Skeletal muscle satellite cell (primary cell): ENCODE data around the gene EXOC1.

Source experiments
- H3K27me3 ChIP-seq: 2 replicates; pipeline ENCODE4 v1.7.0; 2013; ENCODE audit warnings: low read length; ENCODE audit not compliant: control insufficient read depth, insufficient read depth
- H3K36me3 ChIP-seq: 2 replicates; pipeline ENCODE4 v1.7.0; 2013; ENCODE audit warnings: mild to moderate bottlenecking, control low read depth, low read length; ENCODE audit not compliant: insufficient read depth
- H3K4me1 ChIP-seq: 2 replicates; pipeline ENCODE4 v1.7.0; 2013; ENCODE audit warnings: low read length; ENCODE audit not compliant: control insufficient read depth, insufficient read depth
- H3K4me2 ChIP-seq: 2 replicates; pipeline ENCODE4 v1.7.0; 2013; ENCODE audit warnings: mild to moderate bottlenecking, low read length
- H3K4me3 ChIP-seq: 2 replicates; pipeline ENCODE4 v1.7.0; 2013; ENCODE audit warnings: low read length
- H3K9ac ChIP-seq: 2 replicates; pipeline ENCODE4 v1.7.0; 2013; ENCODE audit warnings: mild to moderate bottlenecking, low read depth, low read length, moderate library complexity
- H3K9me3 ChIP-seq: replicated peaks from 2 replicates; pipeline ENCODE4 v1.7.0; 2013; ENCODE audit warnings: mild to moderate bottlenecking, control low read depth, low read length

Gene EXOC1

DNA sequence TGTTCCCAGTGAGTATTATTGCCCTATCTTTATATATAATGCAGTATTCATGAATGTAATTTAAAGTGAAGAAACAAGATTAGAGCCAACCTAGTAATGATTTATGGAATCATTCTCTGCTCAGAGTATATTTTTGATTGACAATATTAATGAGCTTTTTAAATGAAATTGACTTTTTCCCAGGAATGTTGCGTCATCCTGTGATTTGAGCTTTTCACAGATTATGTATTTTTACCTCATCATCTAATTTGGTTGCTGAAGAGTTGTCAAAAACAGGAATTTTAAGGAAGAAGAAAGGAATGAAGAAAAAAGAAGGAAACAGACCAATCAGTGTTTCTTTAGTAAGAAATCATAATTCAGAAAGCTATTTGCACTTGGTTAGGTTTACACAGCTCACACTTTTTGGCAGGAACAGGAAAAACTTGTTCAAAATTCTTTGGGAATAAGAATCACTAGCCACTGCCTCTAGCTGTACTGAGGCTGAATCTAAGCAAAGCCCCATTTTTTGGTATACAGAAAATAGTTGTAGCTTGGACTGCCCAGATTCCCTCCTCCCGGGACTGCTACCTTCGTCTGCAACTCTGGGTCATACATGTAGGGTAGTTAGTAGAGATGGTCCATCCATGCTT is 27.3 kb downstream of the EXOC1 start:
- peaks cover 58% of the 10 kb centered on the region for H3K36me3 ChIP-seq
- no peak overlapping the region for H3K4me3 ChIP-seq
- no peaks in the 10 kb centered on the region for H3K27me3 ChIP-seq
- no peak overlapping the region for H3K4me2 ChIP-seq
- H3K4me1 ChIP-seq, result no peaks in the 10 kb centered on the region
- no peak overlapping the region for H3K9ac ChIP-seq
- no peaks in the 10 kb centered on the region for H3K9me3 ChIP-seq

GRCh38 chr4:55884093-55884850 is 30.8 kb downstream of the EXOC1 start:
- H3K4me2 ChIP-seq, result no peak overlapping the region
- no peaks in the 10 kb centered on the region for H3K4me1 ChIP-seq
- H3K27me3 ChIP-seq, result no peaks in the 10 kb centered on the region
- H3K36me3 ChIP-seq, result peaks cover 42% of the 10 kb centered on the region
- H3K9me3 ChIP-seq, result no peaks in the 10 kb centered on the region
- H3K9ac ChIP-seq, result no peak overlapping the region
- no peak overlapping the region for H3K4me3 ChIP-seq

DNA sequence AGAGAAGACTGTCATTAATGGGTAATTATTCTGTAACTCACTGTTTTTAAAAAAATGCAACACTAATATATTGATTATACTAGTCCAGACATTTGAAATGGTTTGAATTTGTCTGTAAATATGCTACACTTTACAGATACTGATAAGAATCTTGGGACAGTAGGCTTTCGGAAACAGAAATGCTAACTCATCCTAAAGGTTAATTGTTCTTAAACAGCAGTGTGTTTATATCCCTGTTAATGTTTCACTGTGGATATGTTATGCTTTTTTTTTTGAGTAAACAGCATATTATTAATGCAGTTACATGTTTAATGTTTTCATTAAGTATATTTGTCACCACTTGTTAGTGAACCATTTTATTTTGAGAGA is 31.4 kb downstream of the EXOC1 start:
- Histone ChIP-seq H3K27me3 (no peaks in the 10 kb centered on the region), H3K36me3 (peaks cover 44% of the 10 kb centered on the region), H3K4me1 (no peaks in the 10 kb centered on the region), H3K9me3 (no peaks in the 10 kb centered on the region), H3K4me2 (no peak overlapping the region), H3K4me3 (no peak overlapping the region), H3K9ac (no peak overlapping the region)

DNA sequence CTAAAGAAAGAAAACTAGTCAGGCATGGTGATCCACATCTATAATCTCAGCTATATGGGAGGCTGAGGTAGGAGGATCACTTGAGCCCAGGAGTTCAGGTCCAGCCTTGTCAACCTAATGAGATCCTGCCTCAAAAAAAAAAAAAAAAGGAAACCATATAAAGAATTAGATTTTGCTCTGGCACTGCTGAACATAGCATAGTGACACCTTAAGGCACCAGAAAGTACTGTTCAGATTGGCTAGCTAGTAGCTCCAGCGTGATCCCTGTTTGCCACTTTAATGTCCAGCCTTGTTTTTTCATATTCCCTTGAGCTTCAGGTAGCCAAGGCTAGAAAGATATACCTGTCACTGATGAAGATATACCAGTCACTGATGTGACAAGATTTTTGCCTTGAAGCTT is 34.1 kb downstream of the EXOC1 start:
- Histone ChIP-seq H3K27me3 (no peaks in the 10 kb centered on the region), H3K4me1 (no peaks in the 10 kb centered on the region), H3K4me2 (no peak overlapping the region)

DNA sequence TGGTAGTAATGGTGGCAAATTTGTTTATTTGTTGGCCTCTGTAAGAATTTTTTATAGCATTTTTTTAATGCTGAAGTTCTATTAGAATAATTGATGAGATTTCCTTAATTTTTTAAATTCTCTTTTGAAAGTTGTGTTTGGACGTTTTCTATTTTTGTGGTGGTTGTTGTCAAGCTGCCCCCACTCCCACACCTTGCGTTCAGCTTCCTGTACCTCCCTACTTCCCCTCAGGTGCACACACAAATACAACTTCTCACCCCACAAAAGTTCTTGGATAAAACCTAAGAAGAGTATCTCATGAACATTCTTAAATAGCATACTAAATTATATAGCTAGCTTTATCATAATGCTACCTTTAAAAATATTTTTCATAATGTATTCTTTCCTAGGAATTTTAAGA is 38.7 kb downstream of the EXOC1 start:
- Histone ChIP-seq H3K9ac (no peak overlapping the region), H3K9me3 (no peaks in the 10 kb centered on the region), H3K27me3 (no peaks in the 10 kb centered on the region), H3K4me2 (no peak overlapping the region), H3K4me3 (no peak overlapping the region), H3K4me1 (peaks cover 4% of the 10 kb centered on the region), H3K36me3 (peaks cover 37% of the 10 kb centered on the region)

More for the DNA sequence above, 34.1 kb downstream of the EXOC1 start:
- no peaks in the 10 kb centered on the region for H3K9me3 ChIP-seq
- no peak overlapping the region for H3K9ac ChIP-seq
- peaks cover 31% of the 10 kb centered on the region for H3K36me3 ChIP-seq
- no peak overlapping the region for H3K4me3 ChIP-seq

DNA sequence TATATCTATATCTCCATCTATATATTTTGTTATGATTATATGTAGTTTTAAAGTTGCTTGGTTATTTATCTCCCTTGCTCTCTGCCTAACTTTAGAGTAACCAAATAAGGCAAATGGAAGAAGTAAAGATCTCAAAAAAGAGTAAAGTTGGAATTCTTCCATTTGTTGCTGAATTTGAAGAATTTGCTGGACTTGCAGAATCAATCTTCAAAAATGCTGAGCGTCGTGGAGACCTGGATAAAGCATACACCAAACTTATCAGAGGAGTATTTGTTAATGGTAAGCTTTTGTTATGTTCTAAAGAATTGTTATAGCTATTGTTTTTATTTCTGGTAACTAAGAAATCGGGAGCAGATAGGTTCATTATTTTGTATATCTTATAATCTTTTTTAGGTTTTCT is 43.2 kb downstream of the EXOC1 start:
- Histone ChIP-seq H3K9me3 (no peaks in the 10 kb centered on the region), H3K4me2 (no peak overlapping the region), H3K27me3 (no peaks in the 10 kb centered on the region), H3K4me3 (no peak overlapping the region), H3K4me1 (peaks cover 4% of the 10 kb centered on the region), H3K9ac (no peak overlapping the region), H3K36me3 (peaks cover 44% of the 10 kb centered on the region)

- Histone ChIP-seq H3K9ac (no peak overlapping the region), H3K4me1 (no peaks in the 10 kb centered on the region), H3K27me3 (no peaks in the 10 kb centered on the region), H3K9me3 (no peaks in the 10 kb centered on the region), H3K4me3 (no peak overlapping the region), H3K4me2 (no peak overlapping the region), H3K36me3 (peaks cover 47% of the 10 kb centered on the region)
Measured at GRCh38 chr4:55902677-55903076, 49.2 kb downstream of the EXOC1 start.

DNA sequence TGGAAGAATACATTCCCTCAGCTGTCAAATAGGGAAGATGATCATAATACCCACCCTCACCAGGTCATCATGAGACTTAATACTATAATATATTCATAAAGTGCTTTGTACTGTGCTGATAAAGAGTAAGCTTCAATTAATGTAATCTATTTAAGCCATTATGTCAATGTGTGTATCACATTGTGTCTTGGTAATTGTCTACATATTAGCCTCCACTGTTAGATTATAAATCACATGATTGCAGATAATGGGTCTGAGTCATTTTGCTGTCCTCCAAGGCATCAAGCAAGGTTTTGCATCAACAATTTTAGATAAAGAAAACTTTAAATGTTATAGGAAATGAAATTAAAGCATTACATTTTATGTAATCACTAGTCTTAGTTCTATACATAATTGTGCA is 50.1 kb downstream of the EXOC1 start:
- Histone ChIP-seq H3K4me3 (no peak overlapping the region), H3K36me3 (peaks cover 47% of the 10 kb centered on the region), H3K27me3 (no peaks in the 10 kb centered on the region), H3K9me3 (no peaks in the 10 kb centered on the region), H3K4me1 (no peaks in the 10 kb centered on the region), H3K9ac (no peak overlapping the region), H3K4me2 (no peak overlapping the region)

GRCh38 chr4:55904576-55904975 is 51.1 kb downstream of the EXOC1 start:
- Histone ChIP-seq H3K9ac (no peak overlapping the region), H3K4me2 (no peak overlapping the region), H3K4me1 (no peaks in the 10 kb centered on the region), H3K4me3 (no peak overlapping the region), H3K9me3 (no peaks in the 10 kb centered on the region), H3K36me3 (peaks cover 45% of the 10 kb centered on the region), H3K27me3 (no peaks in the 10 kb centered on the region)

- peaks cover 29% of the 10 kb centered on the region for H3K36me3 ChIP-seq
Measured at GRCh38 chr4:55906323-55906722, 52.9 kb downstream of the EXOC1 start.

DNA sequence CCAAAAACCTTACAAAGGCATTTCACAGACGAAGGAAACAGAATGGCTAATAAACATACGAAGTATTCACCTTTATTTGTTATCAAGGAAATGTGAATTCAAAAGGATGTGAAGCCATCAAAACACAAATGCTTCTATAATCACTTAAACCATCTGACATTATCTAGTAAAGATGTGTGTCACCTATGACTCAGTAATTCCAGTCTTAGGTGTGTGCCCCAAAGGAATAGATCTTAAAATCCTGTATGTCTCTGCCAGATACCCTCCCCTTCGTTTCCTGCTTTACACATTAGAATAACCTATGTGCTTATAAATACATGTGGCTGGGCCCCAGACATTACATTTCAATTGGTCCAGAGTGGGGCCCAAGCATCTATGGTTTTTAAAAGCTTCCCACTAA is 53.5 kb downstream of the EXOC1 start:
- H3K27me3 ChIP-seq, result no peaks in the 10 kb centered on the region
- H3K9me3 ChIP-seq, result no peaks in the 10 kb centered on the region
- no peak overlapping the region for H3K4me2 ChIP-seq
- no peak overlapping the region for H3K9ac ChIP-seq
- no peaks in the 10 kb centered on the region for H3K4me1 ChIP-seq
- peaks cover 28% of the 10 kb centered on the region for H3K36me3 ChIP-seq
- no peak overlapping the region for H3K4me3 ChIP-seq

More at GRCh38 chr4:55906323-55906722, 52.9 kb downstream of the EXOC1 start:
- Histone ChIP-seq H3K9me3 (no peaks in the 10 kb centered on the region), H3K9ac (no peak overlapping the region), H3K4me2 (no peak overlapping the region), H3K4me1 (no peaks in the 10 kb centered on the region), H3K4me3 (no peak overlapping the region), H3K27me3 (no peaks in the 10 kb centered on the region)

DNA sequence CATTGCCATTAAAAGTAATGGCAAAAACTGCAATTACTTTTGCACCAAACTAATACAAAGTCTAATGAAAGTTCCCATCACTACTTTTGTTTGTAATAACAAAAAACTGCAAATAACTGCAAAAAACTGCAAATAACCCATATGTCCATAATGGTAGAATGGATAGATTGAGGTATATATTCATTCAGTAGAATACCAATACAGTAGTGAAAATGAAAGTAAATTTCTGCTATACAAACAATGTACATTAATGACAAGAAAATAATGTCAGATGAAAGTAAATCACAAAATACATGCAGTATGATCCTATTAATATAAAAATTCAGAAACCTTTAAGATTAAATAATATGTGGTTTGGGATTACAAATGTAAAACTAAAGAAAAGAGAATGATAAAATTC is 54.0 kb downstream of the EXOC1 start:
- peaks cover 23% of the 10 kb centered on the region for H3K36me3 ChIP-seq
- H3K9ac ChIP-seq, result no peak overlapping the region
- no peaks in the 10 kb centered on the region for H3K4me1 ChIP-seq
- no peak overlapping the region for H3K4me2 ChIP-seq
- H3K9me3 ChIP-seq, result no peaks in the 10 kb centered on the region
- H3K4me3 ChIP-seq, result no peak overlapping the region
- no peaks in the 10 kb centered on the region for H3K27me3 ChIP-seq
